ENCODE data around the gene PROP1. TPM values are rescaled to one million over a fixed set of nuclear protein-coding genes. Genes with fewer than 3 reads are reported as not detected.

The PROP1 gene
- total and polyA plus RNA-seq, 10 donors: not detected

- Histone ChIP-seq H3K27me3 (replicated peaks in 1 of 7) (peaks cover 0 to 6% (median 0%) of the 10 kb centered on the region in 7 donors), H3K9me3 (no peaks in the 10 kb centered on the region), H3K36me3 (no peaks in the 10 kb centered on the region), H3K4me1 (no peaks in the 10 kb centered on the region), H3K27ac (no peak overlapping the region), H3K4me3 (no peak overlapping the region)
- intact Hi-C loops (cut with DNase I; ENCODE audit: low total_unique reads): no loop called here
- no peak for TF ChIP-seq CTCF (IDR thresholded peaks at IDR 0.05 in 8 of 11, conservative IDR thresholded peaks at IDR 0.05 in 3 of 11)
- TF ChIP-seq POLR2AphosphoS5 (IDR thresholded peaks at IDR 0.05): no peak
- TF ChIP-seq POLR2A (IDR thresholded peaks at IDR 0.05): no peak
- 77 to 89% (median 83%) methylated on average over 7 of the region's 7 CpGs for WGBS, 5 donors
- DNase-seq: no peak
Measured at GRCh38 chr5:177966839-177967166, 29.2 kb downstream of the PROP1 start.

- Histone ChIP-seq H3K27me3 (replicated peaks in 1 of 7) (peaks cover 0 to 6% (median 0%) of the 10 kb centered on the region in 7 donors), H3K36me3 (no peaks in the 10 kb centered on the region), H3K4me3 (no peak overlapping the region), H3K9me3 (no peaks in the 10 kb centered on the region), H3K4me1 (no peaks in the 10 kb centered on the region), H3K27ac (no peak overlapping the region)
- intact Hi-C loops (cut with DNase I; ENCODE audit: low total_unique reads): no loop called here
- WGBS, 5 donors: 66 to 85% (median 81%) methylated on average over 18 to 19 of the region's 19 CpGs
- DNase-seq: peak; percentile 41
- TF ChIP-seq CTCF (IDR thresholded peaks at IDR 0.05 in 8 of 11, conservative IDR thresholded peaks at IDR 0.05 in 3 of 11): no peak
- TF ChIP-seq POLR2A (IDR thresholded peaks at IDR 0.05): no peak
Measured at GRCh38 chr5:177966009-177966838, 29.8 kb downstream of the PROP1 start.

- peak; percentile 40 for DNase-seq
- Histone ChIP-seq H3K36me3 (no peaks in the 10 kb centered on the region), H3K4me3 (no peak overlapping the region), H3K4me1 (no peaks in the 10 kb centered on the region), H3K27me3 (replicated peaks in 1 of 7) (no peaks in the 10 kb centered on the region), H3K9me3 (no peaks in the 10 kb centered on the region), H3K27ac (no peak overlapping the region)
- WGBS, 5 donors: 92 to 95% (median 94%) methylated on average over 12 of the region's 12 CpGs
- intact Hi-C loops (cut with DNase I; ENCODE audit: low total_unique reads): no loop called here
- no peak for TF ChIP-seq POLR2A (IDR thresholded peaks at IDR 0.05)
- TF ChIP-seq CTCF (IDR thresholded peaks at IDR 0.05 in 8 of 11, conservative IDR thresholded peaks at IDR 0.05 in 3 of 11): no peak
- no peak for TF ChIP-seq POLR2AphosphoS5 (IDR thresholded peaks at IDR 0.05)
Measured at GRCh38 chr5:177964471-177964870, 31.6 kb downstream of the PROP1 start.

- Histone ChIP-seq H3K27me3 (replicated peaks in 1 of 7) (no peaks in the 10 kb centered on the region), H3K4me1 (no peaks in the 10 kb centered on the region), H3K27ac (no peak overlapping the region), H3K4me3 (no peak overlapping the region), H3K36me3 (no peaks in the 10 kb centered on the region), H3K9me3 (no peaks in the 10 kb centered on the region)
- DNase-seq: peak; percentile 47
- intact Hi-C loops (cut with DNase I; ENCODE audit: low total_unique reads): no loop called here
- TF ChIP-seq CTCF (IDR thresholded peaks at IDR 0.05 in 8 of 11, conservative IDR thresholded peaks at IDR 0.05 in 3 of 11) (no peak), POLR2AphosphoS5 (IDR thresholded peaks at IDR 0.05) (no peak), POLR2A (IDR thresholded peaks at IDR 0.05) (no peak)
- WGBS, 5 donors: 86 to 99% (median 94%) methylated on average over 14 of the region's 14 CpGs
Measured at GRCh38 chr5:177963966-177964365, 32.1 kb downstream of the PROP1 start.
